Measurements from ENCODE around the gene RIIAD1.

RIIAD1 gene

GRCh38 chr1:151703813-151704212 lies 17.5 kb upstream of the RIIAD1 start:
- DNase-seq (ENCODE audit: extremely low spot score): no peak
- TF ChIP-seq CTCF (IDR thresholded peaks at IDR 0.05; ENCODE audit: control extremely low read depth, extremely low read depth, low read depth, missing control alignments): no peak
- CTCF ChIA-PET: no interaction called here
- POLR2A ChIA-PET: no interaction called here

DNA sequence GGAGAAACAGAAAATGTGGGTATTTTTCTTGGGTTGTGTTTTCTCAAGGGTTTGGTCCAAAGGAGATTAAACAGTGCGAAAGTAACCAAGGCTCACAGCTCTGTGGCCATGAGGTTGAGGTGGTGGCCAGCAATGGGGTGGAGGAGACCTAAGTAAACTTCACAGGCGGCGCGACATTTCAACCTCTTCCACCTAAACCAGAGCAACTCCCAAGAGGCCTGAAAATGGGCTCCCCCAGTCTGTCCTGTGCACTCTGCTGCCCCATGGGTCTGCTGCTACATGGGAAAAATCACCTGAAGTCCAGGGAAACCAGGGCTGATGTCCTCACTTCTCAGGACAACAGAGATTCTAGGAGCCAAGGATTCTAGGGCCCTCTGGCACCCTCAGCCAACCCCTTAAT lies 17.1 kb upstream of the RIIAD1 start:
- TF ChIP-seq CTCF (IDR thresholded peaks at IDR 0.05; ENCODE audit: control extremely low read depth, extremely low read depth, low read depth, missing control alignments): no peak
- DNase-seq (ENCODE audit: extremely low spot score): no peak
- CTCF ChIA-PET: no interaction called here
- POLR2A ChIA-PET: no interaction called here

- no peak for DNase-seq (ENCODE audit: extremely low spot score)
- POLR2A ChIA-PET: no interaction called here
Measured at GRCh38 chr1:151705146-151705545, 16.2 kb upstream of the RIIAD1 start.

DNA sequence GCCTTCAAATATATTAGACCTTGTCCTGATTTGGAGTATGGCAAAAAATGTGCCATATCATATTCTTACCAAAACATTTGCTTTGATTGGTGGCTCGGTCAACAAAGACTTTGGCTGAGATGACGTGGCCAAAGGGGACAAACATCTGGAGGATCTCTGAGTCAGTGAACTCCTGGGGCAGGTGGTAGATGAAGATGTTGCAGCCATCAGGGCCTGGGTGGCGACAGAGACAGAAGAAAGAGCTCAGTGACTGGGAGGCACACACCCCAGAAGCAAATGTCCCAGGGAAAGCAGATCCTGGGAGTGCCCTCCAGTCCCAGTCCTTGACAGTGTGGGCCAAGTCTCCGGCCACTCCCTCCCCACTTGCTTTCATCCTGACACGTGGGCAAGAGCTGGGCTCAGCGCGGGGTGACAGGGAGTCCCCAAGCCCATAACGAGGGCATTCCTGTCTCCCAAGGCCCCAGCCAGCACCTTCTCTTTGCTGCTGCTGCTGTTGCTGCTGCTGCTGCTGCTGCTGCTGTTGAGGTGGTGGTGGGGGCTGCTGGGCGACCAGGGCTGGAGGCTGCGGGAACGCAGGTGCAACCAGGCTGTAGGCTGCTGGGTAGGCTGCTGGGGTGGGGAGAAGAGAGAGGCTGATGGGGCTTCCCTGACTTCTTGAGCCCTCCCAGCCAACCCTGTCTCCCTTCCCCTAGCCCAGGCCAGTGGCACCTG lies 15.4 kb upstream of the RIIAD1 start:
- POLR2A ChIA-PET: no interaction called here
- no peak for TF ChIP-seq CTCF (IDR thresholded peaks at IDR 0.05; ENCODE audit: control extremely low read depth, extremely low read depth, low read depth, missing control alignments)
- no peak for DNase-seq (ENCODE audit: extremely low spot score)
- CTCF ChIA-PET: interaction anchor here (0.9 to 1.3 kb wide), 3 partner anchors 8 to 28 kb away, joined by 3 to 4 read pairs (median 4); no protein-coding TSS in a partner anchor

More at GRCh38 chr1:151705146-151705545, 16.2 kb upstream of the RIIAD1 start:
- no peak for TF ChIP-seq CTCF (IDR thresholded peaks at IDR 0.05; ENCODE audit: control extremely low read depth, extremely low read depth, low read depth, missing control alignments)
- CTCF ChIA-PET: interaction anchor here (0.9 to 1.3 kb wide), 3 partner anchors 9 to 29 kb away, joined by 3 to 4 read pairs (median 4); no protein-coding TSS in a partner anchor

- no peak for TF ChIP-seq CTCF (IDR thresholded peaks at IDR 0.05; ENCODE audit: control extremely low read depth, extremely low read depth, low read depth, missing control alignments)
- POLR2A ChIA-PET: no interaction called here
- no peak for DNase-seq (ENCODE audit: extremely low spot score)
- CTCF ChIA-PET: no interaction called here
Measured at GRCh38 chr1:151706464-151707415, 14.6 kb upstream of the RIIAD1 start.

DNA sequence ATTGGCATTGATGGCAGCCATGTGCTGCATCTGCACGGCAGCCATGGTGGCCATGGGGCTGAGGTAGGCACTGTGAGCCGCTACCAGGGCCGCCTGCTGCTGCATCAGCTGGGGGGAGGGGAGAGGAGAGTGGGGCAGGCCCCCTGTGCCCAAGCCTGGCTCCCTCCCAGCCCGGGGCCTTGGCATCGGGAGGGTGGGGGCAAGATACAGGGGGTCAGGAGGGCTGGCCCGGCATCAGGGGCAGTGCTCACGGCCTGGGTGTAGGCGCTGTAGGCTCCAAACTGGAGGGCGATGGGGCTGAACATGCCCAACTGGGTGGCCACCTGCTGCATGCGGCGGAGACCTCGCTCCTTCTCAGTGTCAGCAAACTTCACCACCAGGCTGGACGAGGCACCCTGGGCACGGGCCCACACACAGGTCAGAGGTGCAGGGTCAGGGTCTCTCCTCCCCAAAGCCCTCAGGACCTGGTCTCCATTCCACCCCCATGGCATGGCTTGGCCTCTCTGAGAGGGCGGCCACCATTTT lies 13.7 kb upstream of the RIIAD1 start:
- ChIA-PET CTCF (no interaction called here), POLR2A (no interaction called here)
- no peak for TF ChIP-seq CTCF (IDR thresholded peaks at IDR 0.05; ENCODE audit: control extremely low read depth, extremely low read depth, low read depth, missing control alignments)
- DNase-seq (ENCODE audit: extremely low spot score): no peak
